HepG2 (cell line): ENCODE results near the gene QRFP. TPM values are rescaled to one million over a fixed set of nuclear protein-coding genes. Genes with fewer than 3 reads are reported as not detected.

Experiments
- ATAC-seq: fragments of 200-7000 bp; cut with Tn5 transposase; 3 replicates; pipeline ENCODE4 v1.9.1; 2020; ENCODE audit warnings: mild to moderate bottlenecking, moderate library complexity
- BruUV-seq: library from RNA; stranded (reverse); fragments of 400-500 nt; replicated peaks from 2 replicates; lab custom pipeline; 2021; lab: Mats Ljungman, UMichigan
- CTCF ChIA-PET: fragments of 300-600 bp; formaldehyde crosslinking; extraction: SDS; loops from one replicate; lab custom pipeline; 2021; ENCODE audit warnings: low total read pairs, inconsistent platforms, low intra/inter-chr PET ratio; lab: Yijun Ruan, JAX
- POLR2A ChIA-PET: fragments of 350-600 bp; sonication (Branson Sonifier 250); formaldehyde crosslinking; loops from one replicate; lab custom pipeline; 2020; ENCODE audit warnings: antibody characterized with exemption, inconsistent platforms; lab: Yijun Ruan, JAX
- DNase-seq: peaks from one replicate; pipeline ENCODE4 v3.0.0-alpha.2; 2015; ENCODE audit warnings: low spot score
- FAIRE-seq: peaks from 3 replicates; lab custom pipeline; 2011; peaks lifted over from hg19 to GRCh38; lab: Jason Lieb, UNC
- H2AFZ ChIP-seq: one replicate; pipeline ENCODE4 v1.6.1; 2011; ENCODE audit warnings: low read length, inconsistent platforms
- H3K27ac ChIP-seq: fragments of 300-600 bp; 3 replicates; pipeline ENCODE4 v1.8.0; 2011; ENCODE audit warnings: mixed run types, mild to moderate bottlenecking, mixed read lengths, low read length, inconsistent platforms; ENCODE audit not compliant: insufficient read depth; ENCODE audit errors: extremely low read length
- H3K27me3 ChIP-seq, 2 experiments: fragments of 200-600 bp in 1 of 2; 2 replicates in 1 of 2; 3 replicates in 1 of 2; pipeline versions ENCODE4 v1.6.0 to v1.8.0; 2011; ENCODE audit warnings: low read length in 2 of 2, mild to moderate bottlenecking in 2 of 2, moderate library complexity in 2 of 2, inconsistent platforms in 1 of 2; ENCODE audit not compliant: insufficient read depth in 2 of 2, control insufficient read depth in 1 of 2
- H3K36me3 ChIP-seq, 2 experiments: fragments of 200-600 bp in 1 of 2; replicated peaks in 1 of 2; 2 replicates in 1 of 2; 3 replicates in 1 of 2; pipeline versions ENCODE4 v1.5.1 to v1.8.0; 2011; ENCODE audit warnings: low read length in 2 of 2, inconsistent platforms in 1 of 2; ENCODE audit not compliant: insufficient read depth in 2 of 2, control insufficient read depth in 1 of 2
- H3K4me1 ChIP-seq: 2 replicates; pipeline ENCODE4 v1.5.1; 2012; ENCODE audit warnings: low read length, inconsistent platforms; ENCODE audit not compliant: insufficient read depth
- H3K4me2 ChIP-seq: 2 replicates; pipeline ENCODE4 v1.6.0; 2011; ENCODE audit warnings: low read depth, low read length, inconsistent platforms
- H3K4me3 ChIP-seq, 3 experiments: fragments of 200-600 bp in 1 of 3; sonication (generic), shearing (Covaris generic) in 1 of 3; replicated peaks in 1 of 3; 2 replicates each; pipeline ENCODE4 v1.5.1; 2011 to 2016; ENCODE audit warnings: low read length in 3 of 3, inconsistent platforms in 2 of 3, low read depth in 2 of 3, mild to moderate bottlenecking in 2 of 3, control low read depth in 1 of 3, mixed read lengths in 1 of 3; ENCODE audit not compliant: insufficient read depth in 1 of 3
- H3K79me2 ChIP-seq: one replicate; pipeline ENCODE4 v1.6.1; 2011; ENCODE audit warnings: low read length, inconsistent platforms; ENCODE audit not compliant: insufficient read depth
- H3K9ac ChIP-seq: 2 replicates; pipeline ENCODE4 v1.6.0; 2011; ENCODE audit warnings: mild to moderate bottlenecking, low read depth, low read length, inconsistent platforms; ENCODE audit not compliant: insufficient read depth
- H3K9me3 ChIP-seq: 2 replicates; pipeline ENCODE4 v1.5.1; 2012; ENCODE audit warnings: mild to moderate bottlenecking, low read length
- H4K20me1 ChIP-seq: 2 replicates; pipeline ENCODE4 v1.6.0; 2011; ENCODE audit warnings: inconsistent platforms, mild to moderate bottlenecking, low read length, moderate library complexity; ENCODE audit not compliant: insufficient read depth
- ARNT ChIP-seq: fragments of 450-650 bp; IDR thresholded peaks from 2 replicates; pipeline ENCODE4 v1.6.1; 2017
- ATAD3A ChIP-seq: sonication (generic); formaldehyde crosslinking; IDR thresholded peaks from 2 replicates; pipeline ENCODE4 v1.4.0; 2020; ENCODE audit warnings: missing genetic modification reagents
- CBX1 ChIP-seq: IDR thresholded peaks from one replicate; pipeline ENCODE4 v1.6.1; 2016; ENCODE audit warnings: antibody characterized with exemption, low read depth
- CCAR2 ChIP-seq: fragments of 200-400 bp; formaldehyde crosslinking; optimal IDR thresholded peaks from 2 replicates; pipeline ENCODE3; 2018; ENCODE audit warnings: low read depth, mild to moderate bottlenecking, low read length, moderate library complexity
- DR1 ChIP-seq: sonication (generic); formaldehyde crosslinking; IDR thresholded peaks from 2 replicates; pipeline ENCODE4 v1.8.0; 2021; ENCODE audit warnings: mild to moderate bottlenecking, missing genetic modification reagents, inconsistent platforms
- DRAP1 ChIP-seq: IDR thresholded peaks from 2 replicates; pipeline ENCODE4 v1.6.1; 2016; ENCODE audit warnings: missing genetic modification reagents, missing compliant biosample characterization
- KAT7 ChIP-seq: IDR thresholded peaks from 2 replicates; pipeline ENCODE4 v1.6.1; 2018; ENCODE audit warnings: borderline replicate concordance, missing compliant biosample characterization
- MEIS2 ChIP-seq: sonication (generic); formaldehyde crosslinking; IDR thresholded peaks from 2 replicates; pipeline ENCODE4 v1.9.0; 2021; ENCODE audit warnings: mild to moderate bottlenecking, missing genetic modification reagents
- PAWR ChIP-seq: sonication (generic); formaldehyde crosslinking; IDR thresholded peaks from 2 replicates; pipeline ENCODE4 v1.4.0; 2020; ENCODE audit warnings: missing genetic modification reagents, mild to moderate bottlenecking, borderline replicate concordance
- RXRB ChIP-seq: IDR thresholded peaks from 2 replicates; pipeline ENCODE4 v1.6.1; 2016; ENCODE audit warnings: borderline replicate concordance, missing genetic modification reagents, missing compliant biosample characterization
- TOPORS ChIP-seq: sonication (generic); formaldehyde crosslinking; IDR thresholded peaks from 2 replicates; pipeline ENCODE4 v1.8.0; 2023; ENCODE audit warnings: mild to moderate bottlenecking, missing genetic modification reagents
- ZC3H4 ChIP-seq: sonication (generic); formaldehyde crosslinking; IDR thresholded peaks from 2 replicates; pipeline ENCODE4 v1.4.0; 2020; ENCODE audit warnings: missing genetic modification reagents, borderline replicate concordance
- ZEB1 ChIP-seq: IDR thresholded peaks from 2 replicates; pipeline ENCODE4 v1.6.1; 2012; ENCODE audit warnings: mild to moderate bottlenecking, low read depth, inconsistent platforms; ENCODE audit not compliant: insufficient replicate concordance
- ZFP91 ChIP-seq: sonication (generic); formaldehyde crosslinking; IDR thresholded peaks from 2 replicates; pipeline ENCODE4 v1.9.0; 2022; ENCODE audit warnings: missing genetic modification reagents, mild to moderate bottlenecking, borderline replicate concordance
- ZNF446 ChIP-seq: sonication (generic); formaldehyde crosslinking; IDR thresholded peaks from 2 replicates; pipeline ENCODE4 v1.5.0; 2020; ENCODE audit warnings: mild to moderate bottlenecking, missing genetic modification reagents
- ZNF615 ChIP-seq: sonication (generic); formaldehyde crosslinking; IDR thresholded peaks from 2 replicates; pipeline ENCODE4 v1.5.0; 2020; ENCODE audit warnings: mild to moderate bottlenecking, missing genetic modification reagents, borderline replicate concordance
- ZNF75D ChIP-seq: sonication (generic); formaldehyde crosslinking; IDR thresholded peaks from 2 replicates; pipeline ENCODE4 v1.8.1; 2023; ENCODE audit warnings: missing genetic modification reagents, mild to moderate bottlenecking, borderline replicate concordance
- WGBS: methylation state at CpG from one replicate; pipeline ENCODE4 v1.1.6; 2017; ENCODE audit warnings: low lambda C conversion rate; 5-methylcytosine and 5-hydroxymethylcytosine counted together
- in situ Hi-C: cut with HindIII; loops from 2 replicates; pipeline ENCODE4 v1.10.0; 2017; ENCODE audit warnings: low pct_unique_long_range_greater_than_20kb; ENCODE audit not compliant: extremely low pct_ligation_motif_present
- intact Hi-C: fragments of 100-400 bp; cut with micrococcal nuclease; formaldehyde crosslinking; loops from one replicate; pipeline ENCODE4 v1.10.0; 2022; ENCODE audit not compliant: unreplicated experiment
- polyA plus RNA-seq, 8 experiments: library from polyadenylated mRNA; depleted of rRNA in 3 of 8; stranded (reverse) in 7 of 8; unstranded in 1 of 8; fragments of >200 nt; fragmentation: Illumina TruSeq in 4 of 8; extraction: Trizol in 4 of 8; gene quantifications; 2 replicates each; pipeline versions ENCODE4 v1.2.1 to v1.2.3, GENCODE V29; 2011 to 2016; ENCODE audit warnings: low read depth in 4 of 8, missing spikeins in 1 of 8, mixed read lengths in 1 of 8; ENCODE audit not compliant: insufficient read depth in 1 of 8
- total RNA-seq, 5 experiments: library from RNA; depleted of rRNA; stranded (reverse); fragments of >200 nt; fragmentation: Illumina TruSeq; extraction: Trizol; gene quantifications; 2 replicates each; pipeline ENCODE4 v1.2.3, GENCODE V29; 2016; ENCODE audit warnings: low read depth in 1 of 5
- TF ChIP-seq, protein P1 (sequence below): sonication (generic); formaldehyde crosslinking; IDR thresholded peaks from 2 replicates; pipeline ENCODE4 v1.9.0; 2022; ENCODE audit warnings: low read depth, missing genetic modification reagents
- TF ChIP-seq, protein P2 (sequence below): sonication (generic); formaldehyde crosslinking; IDR thresholded peaks from 2 replicates; pipeline ENCODE4 v1.5.0; 2020; ENCODE audit warnings: mild to moderate bottlenecking, missing genetic modification reagents, borderline replicate concordance

Gene QRFP
- total and polyA plus RNA-seq, 2 of the 13 experiments (the other 11 are each of a cell fraction or from before 2014, with no cell fraction given): not detected

DNA sequence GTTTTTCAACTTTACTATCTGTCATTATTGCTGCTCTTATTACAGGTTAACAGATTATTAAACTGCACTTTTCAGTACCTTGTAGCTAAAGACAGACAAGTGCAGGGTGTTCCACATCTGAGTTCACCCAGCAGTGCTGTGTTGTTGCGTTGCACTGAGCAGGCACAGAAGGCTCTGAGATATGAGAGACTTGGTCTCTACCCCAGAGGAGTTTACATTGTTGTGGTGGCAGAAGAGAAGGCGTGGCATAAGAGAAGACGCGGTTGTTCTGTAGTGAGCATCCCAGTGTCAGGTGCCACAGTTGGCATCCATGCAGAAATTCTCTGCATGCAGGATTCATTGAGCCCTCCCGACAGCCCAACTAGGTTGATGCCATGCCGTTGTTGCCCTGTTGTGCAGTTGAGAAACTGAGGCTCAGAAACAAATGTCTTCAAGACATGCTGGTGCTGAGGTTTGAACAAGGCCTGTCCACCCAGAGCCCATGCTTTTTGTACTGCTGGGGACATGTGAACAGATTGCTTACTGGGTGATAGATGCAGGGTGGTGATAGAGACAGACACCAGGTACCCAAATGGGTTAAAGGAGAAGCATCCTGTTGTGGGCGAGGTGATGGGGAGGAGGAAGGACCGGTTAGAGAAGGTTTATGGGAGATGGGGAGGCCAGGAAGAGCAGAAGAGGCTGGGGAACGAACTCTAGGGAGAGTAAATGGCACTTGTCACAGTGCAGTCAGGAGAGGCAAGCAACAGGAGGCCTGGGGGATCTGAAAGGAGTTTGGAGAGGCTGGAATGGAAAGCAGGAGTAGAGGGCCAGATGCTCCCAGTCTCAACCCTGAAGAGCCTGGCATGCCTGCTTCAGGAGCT is 53.3 kb downstream of the QRFP start:
- Histone ChIP-seq H3K27me3 (no peaks in the 10 kb centered on the region), H3K9ac (no peak overlapping the region), H3K4me2 (no peak overlapping the region), H4K20me1 (peaks cover 9% of the 10 kb centered on the region), H3K27ac (no peak overlapping the region), H2AFZ (no peak overlapping the region), H3K79me2 (peaks cover 81% of the 10 kb centered on the region), H3K4me1 (peaks cover 44% of the 10 kb centered on the region), H3K9me3 (no peaks in the 10 kb centered on the region), H3K36me3 (0 out of 5 replicates have a peak, but pooled peaks cover 0 to 4% of the 10 kb centered on the region in 2 experiments), H3K4me3 (no peak overlapping the region)
- no peak for TF ChIP-seq KAT7 (CRISPR knock-in tag)
- no peak for TF ChIP-seq TOPORS (CRISPR knock-in tag)
- TF ChIP-seq ARNT: no peak
- no peak for TF ChIP-seq ZC3H4 (CRISPR knock-in tag)
- TF ChIP-seq CCAR2: no peak
- no peak for TF ChIP-seq PAWR (CRISPR knock-in tag)
- TF ChIP-seq, protein P1, sequence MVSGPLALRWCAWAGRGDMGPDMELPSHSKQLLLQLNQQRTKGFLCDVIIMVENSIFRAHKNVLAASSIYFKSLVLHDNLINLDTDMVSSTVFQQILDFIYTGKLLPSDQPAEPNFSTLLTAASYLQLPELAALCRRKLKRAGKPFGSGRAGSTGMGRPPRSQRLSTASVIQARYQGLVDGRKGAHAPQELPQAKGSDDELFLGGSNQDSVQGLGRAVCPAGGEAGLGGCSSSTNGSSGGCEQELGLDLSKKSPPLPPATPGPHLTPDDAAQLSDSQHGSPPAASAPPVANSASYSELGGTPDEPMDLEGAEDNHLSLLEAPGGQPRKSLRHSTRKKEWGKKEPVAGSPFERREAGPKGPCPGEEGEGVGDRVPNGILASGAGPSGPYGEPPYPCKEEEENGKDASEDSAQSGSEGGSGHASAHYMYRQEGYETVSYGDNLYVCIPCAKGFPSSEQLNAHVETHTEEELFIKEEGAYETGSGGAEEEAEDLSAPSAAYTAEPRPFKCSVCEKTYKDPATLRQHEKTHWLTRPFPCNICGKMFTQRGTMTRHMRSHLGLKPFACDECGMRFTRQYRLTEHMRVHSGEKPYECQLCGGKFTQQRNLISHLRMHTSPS (CRISPR knock-in tag): no peak
- TF ChIP-seq ZFP91 (CRISPR knock-in tag): no peak
- no peak for TF ChIP-seq DR1 (CRISPR knock-in tag)
- no peak for TF ChIP-seq ZNF446
- no peak for TF ChIP-seq CBX1
- TF ChIP-seq DRAP1 (CRISPR knock-in tag): no peak
- no peak for TF ChIP-seq RXRB (CRISPR knock-in tag)
- TF ChIP-seq ATAD3A: no peak
- TF ChIP-seq MEIS2 (CRISPR knock-in tag): no peak
- TF ChIP-seq, protein P2, sequence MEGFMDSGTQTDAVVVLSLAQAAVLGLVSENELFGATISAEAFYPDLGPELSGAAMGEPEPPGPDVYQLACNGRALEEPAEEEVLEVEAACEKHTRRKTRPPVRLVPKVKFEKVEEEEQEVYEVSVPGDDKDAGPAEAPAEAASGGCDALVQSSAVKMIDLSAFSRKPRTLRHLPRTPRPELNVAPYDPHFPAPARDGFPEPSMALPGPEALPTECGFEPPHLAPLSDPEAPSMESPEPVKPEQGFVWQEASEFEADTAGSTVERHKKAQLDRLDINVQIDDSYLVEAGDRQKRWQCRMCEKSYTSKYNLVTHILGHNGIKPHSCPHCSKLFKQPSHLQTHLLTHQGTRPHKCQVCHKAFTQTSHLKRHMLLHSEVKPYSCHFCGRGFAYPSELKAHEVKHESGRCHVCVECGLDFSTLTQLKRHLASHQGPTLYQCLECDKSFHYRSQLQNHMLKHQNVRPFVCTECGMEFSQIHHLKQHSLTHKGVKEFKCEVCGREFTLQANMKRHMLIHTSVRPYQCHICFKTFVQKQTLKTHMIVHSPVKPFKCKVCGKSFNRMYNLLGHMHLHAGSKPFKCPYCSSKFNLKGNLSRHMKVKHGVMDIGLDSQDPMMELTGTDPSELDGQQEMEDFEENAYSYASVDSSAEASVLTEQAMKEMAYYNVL (CRISPR knock-in tag): no peak
- TF ChIP-seq ZEB1: no peak
- no peak for TF ChIP-seq ZNF75D (CRISPR knock-in tag)
- no peak for TF ChIP-seq ZNF615 (CRISPR knock-in tag)
- BruUV-seq: no TSS peak
- intact Hi-C loops (loop anchor here (5.0 kb wide), 1 partner anchor 391 kb away; no protein-coding TSS in a partner anchor), in situ Hi-C loops (no loop called here)
- no peak for FAIRE-seq
- no peak for DNase-seq
- ATAC-seq: peak; percentile 32; the same call in 1 of the 3 replicates
- POLR2A ChIA-PET: no interaction called here
- WGBS: 97% methylated on average over 9 of the region's 9 CpGs
- CTCF ChIA-PET: no interaction called here
